Uterus (tissue), 2 donors: ENCODE results near the gene PRODH2.

Experiments used
- POLR2A ChIP-seq, 2 donors: fragments of 450-650 bp; IDR thresholded peaks; one replicate each; pipeline ENCODE4 v1.6.1; 2016; ENCODE audit warnings: antibody characterized with exemption in 2 of 2, mild to moderate bottlenecking in 1 of 2, moderate library complexity in 1 of 2
- TF ChIP-seq, protein P1 (sequence below), 4 experiments: fragments of 200-600 bp in 2 of 4; fragments of 450-650 bp in 2 of 4; sonication (generic) in 2 of 4; IDR thresholded peaks; one replicate each; pipeline ENCODE4 v1.5.1; 2016 to 2019; ENCODE audit warnings: antibody characterized with exemption in 4 of 4, mild to moderate bottlenecking in 2 of 4, moderate library complexity in 1 of 4

DNA sequence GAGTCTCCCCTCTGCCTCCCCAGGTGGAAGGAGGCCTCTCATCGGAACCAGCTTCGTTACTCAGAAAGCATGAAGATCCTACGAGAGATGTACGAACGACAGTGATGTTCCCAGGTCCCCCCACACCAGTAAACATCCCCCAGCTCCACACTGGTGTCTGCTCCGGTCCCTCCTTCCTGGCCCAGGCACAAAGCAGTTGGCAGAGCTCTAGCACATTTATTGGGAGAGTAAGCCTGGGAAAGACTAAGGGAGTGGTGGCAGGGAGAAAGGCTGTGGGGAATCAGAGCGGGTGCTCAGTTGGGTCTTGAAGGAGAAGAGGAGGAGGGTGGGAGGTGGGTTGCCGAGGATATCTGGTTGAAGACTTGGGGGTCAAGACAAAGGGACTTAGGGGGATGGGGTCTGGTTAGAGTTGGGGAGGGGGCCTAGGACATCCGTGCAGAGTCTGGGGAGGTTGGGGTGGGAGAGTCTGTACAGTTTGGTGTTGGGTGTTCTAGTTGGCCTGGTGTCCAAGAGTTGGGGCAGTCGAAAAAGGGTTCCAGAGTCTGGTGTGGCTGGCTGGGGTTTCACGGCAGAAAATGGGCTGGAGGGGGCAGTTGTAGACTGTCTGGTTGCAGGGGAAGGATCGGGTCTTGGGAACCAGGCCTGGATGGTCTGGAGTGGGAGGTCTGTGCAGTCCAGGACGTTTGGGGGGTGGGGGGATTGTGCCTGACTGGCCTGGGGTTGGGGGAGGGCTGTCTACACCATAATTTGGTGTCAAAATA lies 58.1 kb downstream of the PRODH2 start:
- TF ChIP-seq, protein P1, sequence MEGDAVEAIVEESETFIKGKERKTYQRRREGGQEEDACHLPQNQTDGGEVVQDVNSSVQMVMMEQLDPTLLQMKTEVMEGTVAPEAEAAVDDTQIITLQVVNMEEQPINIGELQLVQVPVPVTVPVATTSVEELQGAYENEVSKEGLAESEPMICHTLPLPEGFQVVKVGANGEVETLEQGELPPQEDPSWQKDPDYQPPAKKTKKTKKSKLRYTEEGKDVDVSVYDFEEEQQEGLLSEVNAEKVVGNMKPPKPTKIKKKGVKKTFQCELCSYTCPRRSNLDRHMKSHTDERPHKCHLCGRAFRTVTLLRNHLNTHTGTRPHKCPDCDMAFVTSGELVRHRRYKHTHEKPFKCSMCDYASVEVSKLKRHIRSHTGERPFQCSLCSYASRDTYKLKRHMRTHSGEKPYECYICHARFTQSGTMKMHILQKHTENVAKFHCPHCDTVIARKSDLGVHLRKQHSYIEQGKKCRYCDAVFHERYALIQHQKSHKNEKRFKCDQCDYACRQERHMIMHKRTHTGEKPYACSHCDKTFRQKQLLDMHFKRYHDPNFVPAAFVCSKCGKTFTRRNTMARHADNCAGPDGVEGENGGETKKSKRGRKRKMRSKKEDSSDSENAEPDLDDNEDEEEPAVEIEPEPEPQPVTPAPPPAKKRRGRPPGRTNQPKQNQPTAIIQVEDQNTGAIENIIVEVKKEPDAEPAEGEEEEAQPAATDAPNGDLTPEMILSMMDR (IDR thresholded peaks at IDR 0.05), result no peak
- TF ChIP-seq POLR2A (IDR thresholded peaks at IDR 0.05), result no peak
